HepG2 (cell line): ENCODE measurements around the gene HNRNPC. TPM values are rescaled to one million over a fixed set of nuclear protein-coding genes. Genes with fewer than 3 reads are reported as not detected.

Experiments
- ATAC-seq: fragments of 200-7000 bp; cut with Tn5 transposase; 3 replicates; pipeline ENCODE4 v1.9.1; 2020; ENCODE audit warnings: mild to moderate bottlenecking, moderate library complexity
- BruUV-seq: library from RNA; stranded (reverse); fragments of 400-500 nt; replicated peaks from 2 replicates; lab custom pipeline; 2021; lab: Mats Ljungman, UMichigan
- CTCF ChIA-PET: fragments of 300-600 bp; formaldehyde crosslinking; extraction: SDS; loops from one replicate; lab custom pipeline; 2021; ENCODE audit warnings: low total read pairs, inconsistent platforms, low intra/inter-chr PET ratio; lab: Yijun Ruan, JAX
- POLR2A ChIA-PET: fragments of 350-600 bp; sonication (Branson Sonifier 250); formaldehyde crosslinking; loops from one replicate; lab custom pipeline; 2020; ENCODE audit warnings: antibody characterized with exemption, inconsistent platforms; lab: Yijun Ruan, JAX
- DNase-seq: peaks from one replicate; pipeline ENCODE4 v3.0.0-alpha.2; 2015; ENCODE audit warnings: low spot score
- FAIRE-seq: peaks from 3 replicates; lab custom pipeline; 2011; peaks lifted over from hg19 to GRCh38; lab: Jason Lieb, UNC
- H2AFZ ChIP-seq: one replicate; pipeline ENCODE4 v1.6.1; 2011; ENCODE audit warnings: low read length, inconsistent platforms
- H3K27ac ChIP-seq: fragments of 300-600 bp; 3 replicates; pipeline ENCODE4 v1.8.0; 2011; ENCODE audit warnings: mixed run types, mild to moderate bottlenecking, mixed read lengths, low read length, inconsistent platforms; ENCODE audit not compliant: insufficient read depth; ENCODE audit errors: extremely low read length
- H3K27me3 ChIP-seq, 2 experiments: fragments of 200-600 bp in 1 of 2; 2 replicates in 1 of 2; 3 replicates in 1 of 2; pipeline versions ENCODE4 v1.6.0 to v1.8.0; 2011; ENCODE audit warnings: low read length in 2 of 2, mild to moderate bottlenecking in 2 of 2, moderate library complexity in 2 of 2, inconsistent platforms in 1 of 2; ENCODE audit not compliant: insufficient read depth in 2 of 2, control insufficient read depth in 1 of 2
- H3K36me3 ChIP-seq, 2 experiments: fragments of 200-600 bp in 1 of 2; replicated peaks in 1 of 2; 2 replicates in 1 of 2; 3 replicates in 1 of 2; pipeline versions ENCODE4 v1.5.1 to v1.8.0; 2011; ENCODE audit warnings: low read length in 2 of 2, inconsistent platforms in 1 of 2; ENCODE audit not compliant: insufficient read depth in 2 of 2, control insufficient read depth in 1 of 2
- H3K4me1 ChIP-seq: 2 replicates; pipeline ENCODE4 v1.5.1; 2012; ENCODE audit warnings: low read length, inconsistent platforms; ENCODE audit not compliant: insufficient read depth
- H3K4me2 ChIP-seq: 2 replicates; pipeline ENCODE4 v1.6.0; 2011; ENCODE audit warnings: low read depth, low read length, inconsistent platforms
- H3K4me3 ChIP-seq, 3 experiments: fragments of 200-600 bp in 1 of 3; sonication (generic), shearing (Covaris generic) in 1 of 3; replicated peaks in 1 of 3; 2 replicates each; pipeline ENCODE4 v1.5.1; 2011 to 2016; ENCODE audit warnings: low read length in 3 of 3, inconsistent platforms in 2 of 3, low read depth in 2 of 3, mild to moderate bottlenecking in 2 of 3, control low read depth in 1 of 3, mixed read lengths in 1 of 3; ENCODE audit not compliant: insufficient read depth in 1 of 3
- H3K79me2 ChIP-seq: one replicate; pipeline ENCODE4 v1.6.1; 2011; ENCODE audit warnings: low read length, inconsistent platforms; ENCODE audit not compliant: insufficient read depth
- H3K9ac ChIP-seq: 2 replicates; pipeline ENCODE4 v1.6.0; 2011; ENCODE audit warnings: mild to moderate bottlenecking, low read depth, low read length, inconsistent platforms; ENCODE audit not compliant: insufficient read depth
- H3K9me3 ChIP-seq: 2 replicates; pipeline ENCODE4 v1.5.1; 2012; ENCODE audit warnings: mild to moderate bottlenecking, low read length
- H4K20me1 ChIP-seq: 2 replicates; pipeline ENCODE4 v1.6.0; 2011; ENCODE audit warnings: inconsistent platforms, mild to moderate bottlenecking, low read length, moderate library complexity; ENCODE audit not compliant: insufficient read depth
- ATAD3A ChIP-seq: sonication (generic); formaldehyde crosslinking; IDR thresholded peaks from 2 replicates; pipeline ENCODE4 v1.4.0; 2020; ENCODE audit warnings: missing genetic modification reagents
- GLI4 ChIP-seq: sonication (generic); formaldehyde crosslinking; IDR thresholded peaks from 2 replicates; pipeline ENCODE4 v1.5.1; 2020; ENCODE audit warnings: missing genetic modification reagents, mild to moderate bottlenecking, moderate library complexity, borderline replicate concordance
- KAT7 ChIP-seq: IDR thresholded peaks from 2 replicates; pipeline ENCODE4 v1.6.1; 2018; ENCODE audit warnings: borderline replicate concordance, missing compliant biosample characterization
- NBN ChIP-seq: fragments of 450-650 bp; conservative IDR thresholded peaks from 2 replicates; pipeline ENCODE4 v1.6.1; 2017
- TAF1 ChIP-seq: sonication (generic); formaldehyde crosslinking; IDR thresholded peaks from 2 replicates; pipeline ENCODE4 v1.4.0; 2020; ENCODE audit warnings: missing genetic modification reagents
- ZNF567 ChIP-seq: sonication (generic); formaldehyde crosslinking; IDR thresholded peaks from 2 replicates; pipeline ENCODE4 v1.8.1; 2023; ENCODE audit warnings: mild to moderate bottlenecking, missing genetic modification reagents, borderline replicate concordance
- ZNF703 ChIP-seq: sonication (generic); formaldehyde crosslinking; IDR thresholded peaks from 2 replicates; pipeline ENCODE4 v1.5.1; 2020; ENCODE audit warnings: missing genetic modification reagents, mild to moderate bottlenecking, moderate library complexity, borderline replicate concordance
- WGBS: methylation state at CpG from one replicate; pipeline ENCODE4 v1.1.6; 2017; ENCODE audit warnings: low lambda C conversion rate; 5-methylcytosine and 5-hydroxymethylcytosine counted together
- in situ Hi-C: cut with HindIII; loops from 2 replicates; pipeline ENCODE4 v1.10.0; 2017; ENCODE audit warnings: low pct_unique_long_range_greater_than_20kb; ENCODE audit not compliant: extremely low pct_ligation_motif_present
- intact Hi-C: fragments of 100-400 bp; cut with micrococcal nuclease; formaldehyde crosslinking; loops from one replicate; pipeline ENCODE4 v1.10.0; 2022; ENCODE audit not compliant: unreplicated experiment
- polyA plus RNA-seq, 8 experiments: library from polyadenylated mRNA; depleted of rRNA in 3 of 8; stranded (reverse) in 7 of 8; unstranded in 1 of 8; fragments of >200 nt; fragmentation: Illumina TruSeq in 4 of 8; extraction: Trizol in 4 of 8; gene quantifications; 2 replicates each; pipeline versions ENCODE4 v1.2.1 to v1.2.3, GENCODE V29; 2011 to 2016; ENCODE audit warnings: low read depth in 4 of 8, missing spikeins in 1 of 8, mixed read lengths in 1 of 8; ENCODE audit not compliant: insufficient read depth in 1 of 8
- total RNA-seq, 5 experiments: library from RNA; depleted of rRNA; stranded (reverse); fragments of >200 nt; fragmentation: Illumina TruSeq; extraction: Trizol; gene quantifications; 2 replicates each; pipeline ENCODE4 v1.2.3, GENCODE V29; 2016; ENCODE audit warnings: low read depth in 1 of 5
- TF ChIP-seq, protein P1 (sequence below), 2 experiments: sonication (generic) in 1 of 2; formaldehyde crosslinking in 1 of 2; IDR thresholded peaks; 2 replicates each; pipeline versions ENCODE4 v1.4.0 to v1.6.1; 2018 to 2020; ENCODE audit warnings: missing genetic modification reagents in 2 of 2, borderline replicate concordance in 1 of 2, low read depth in 1 of 2, mild to moderate bottlenecking in 1 of 2, missing biosample characterization in 1 of 2
- TF ChIP-seq, protein P2 (sequence below): sonication (generic); formaldehyde crosslinking; IDR thresholded peaks from 2 replicates; pipeline ENCODE4 v1.5.1; 2020; ENCODE audit warnings: missing genetic modification reagents, mild to moderate bottlenecking, borderline replicate concordance
- TF ChIP-seq, protein P3 (sequence below): IDR thresholded peaks from 2 replicates; pipeline ENCODE4 v1.6.1; 2012; ENCODE audit warnings: low read length, improper control_type of control experiment
- TF ChIP-seq, protein P4 (sequence below), 2 experiments: sonication (generic) in 1 of 2; formaldehyde crosslinking in 1 of 2; IDR thresholded peaks; 2 replicates each; pipeline versions ENCODE4 v1.4.0 to v1.6.1; 2016 to 2020; ENCODE audit warnings: borderline replicate concordance in 1 of 2, low read depth in 1 of 2, mild to moderate bottlenecking in 1 of 2, missing genetic modification reagents in 1 of 2

Gene HNRNPC
- total and polyA plus RNA-seq, 2 of the 13 experiments (the other 11 are each of a cell fraction or from before 2014, with no cell fraction given): 628 to 1,099 TPM

DNA sequence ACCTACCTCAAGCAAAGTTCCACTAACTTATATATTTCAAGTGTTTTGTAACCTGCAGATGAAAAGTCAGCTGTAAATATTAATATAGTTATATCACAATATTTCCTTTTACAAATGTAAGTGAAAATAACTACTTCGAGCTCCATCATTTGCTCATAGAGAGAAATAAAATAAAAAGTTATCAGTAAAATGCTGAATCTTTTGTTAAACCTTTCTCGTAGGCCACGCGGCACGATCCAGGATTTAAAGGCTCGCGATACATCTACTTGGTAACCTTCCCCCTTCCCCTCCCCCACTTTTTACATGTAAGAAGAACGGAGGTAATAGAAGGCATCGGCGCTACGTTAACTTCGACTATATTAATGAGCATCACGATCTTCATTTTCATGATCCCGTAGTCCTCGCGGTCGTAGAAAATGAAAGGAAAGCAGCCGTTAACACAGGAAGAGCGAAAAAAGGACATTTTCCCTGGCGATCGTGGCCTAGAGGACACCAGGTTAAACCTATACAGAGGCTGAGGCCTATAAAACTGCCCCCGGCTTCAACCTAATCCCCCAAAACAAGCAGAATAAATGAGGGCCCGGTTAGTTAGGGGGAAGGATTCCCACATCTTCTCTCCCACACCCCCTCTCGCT, 508 bp downstream of the HNRNPC start:
- DNase-seq (peak; percentile 77), FAIRE-seq (no peak), ATAC-seq (no peak; the same call in 2 of the 3 replicates)
- Histone ChIP-seq H3K36me3 (peaks cover 5 to 32% of the 10 kb centered on the region in 2 experiments), H3K27ac (peak overlapping the region; percentile 91), H4K20me1 (peaks cover 54% of the 10 kb centered on the region), H3K4me3 (peak overlapping the region; percentile 86 to 98 (median 90)), H3K79me2 (peaks cover 60% of the 10 kb centered on the region), H3K9ac (peak overlapping the region; percentile 100), H3K9me3 (no peaks in the 10 kb centered on the region), H3K4me2 (peak overlapping the region; percentile 88), H3K27me3 (peaks cover 0 to 5% of the 10 kb centered on the region in 2 experiments; a peak in 2 of 5 replicates), H3K4me1 (peaks cover 38% of the 10 kb centered on the region), H2AFZ (no peak overlapping the region)
- intact Hi-C loops: loop anchor here (1.0 to 2.0 kb wide), 2 partner anchors 40 to 209 kb away; partner anchors contain the start of gene TOX4
- under 1% methylated on average over 24 of the region's 24 CpGs for WGBS
- BruUV-seq: TSS peak; percentile 60
- in situ Hi-C loops: no loop called here
- ChIA-PET POLR2A (interaction anchor here (1.3 to 6.0 kb wide), 3 partner anchors 9 to 22 kb away, joined by 3 to 68 read pairs (median 3); no protein-coding TSS in a partner anchor), CTCF (no interaction called here)
- TF ChIP-seq KAT7 (CRISPR knock-in tag) (peak; percentile 3; the same call in 1 of the 2 replicates), GLI4 (CRISPR knock-in tag) (0 out of 2 replicates have a peak, but pooled peaks have one; percentile 91), TAF1 (CRISPR knock-in tag) (no peak), ATAD3A (CRISPR knock-in tag) (no peak), NBN (no peak), ZNF703 (no peak; the same call in 1 of the 2 replicates), ZNF567 (CRISPR knock-in tag) (no peak)
- TF ChIP-seq, protein P1, sequence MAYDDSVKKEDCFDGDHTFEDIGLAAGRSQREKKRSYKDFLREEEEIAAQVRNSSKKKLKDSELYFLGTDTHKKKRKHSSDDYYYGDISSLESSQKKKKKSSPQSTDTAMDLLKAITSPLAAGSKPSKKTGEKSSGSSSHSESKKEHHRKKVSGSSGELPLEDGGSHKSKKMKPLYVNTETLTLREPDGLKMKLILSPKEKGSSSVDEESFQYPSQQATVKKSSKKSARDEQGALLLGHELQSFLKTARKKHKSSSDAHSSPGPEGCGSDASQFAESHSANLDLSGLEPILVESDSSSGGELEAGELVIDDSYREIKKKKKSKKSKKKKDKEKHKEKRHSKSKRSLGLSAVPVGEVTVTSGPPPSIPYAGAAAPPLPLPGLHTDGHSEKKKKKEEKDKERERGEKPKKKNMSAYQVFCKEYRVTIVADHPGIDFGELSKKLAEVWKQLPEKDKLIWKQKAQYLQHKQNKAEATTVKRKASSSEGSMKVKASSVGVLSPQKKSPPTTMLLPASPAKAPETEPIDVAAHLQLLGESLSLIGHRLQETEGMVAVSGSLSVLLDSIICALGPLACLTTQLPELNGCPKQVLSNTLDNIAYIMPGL (CRISPR knock-in tag; IDR thresholded peaks at IDR 0.05; ENCODE audit: borderline replicate concordance in 1 of 2, low read depth in 1 of 2): peak in 1 of 2 experiments; percentile 10; a peak in 1 of 4 replicates
- TF ChIP-seq, protein P2, sequence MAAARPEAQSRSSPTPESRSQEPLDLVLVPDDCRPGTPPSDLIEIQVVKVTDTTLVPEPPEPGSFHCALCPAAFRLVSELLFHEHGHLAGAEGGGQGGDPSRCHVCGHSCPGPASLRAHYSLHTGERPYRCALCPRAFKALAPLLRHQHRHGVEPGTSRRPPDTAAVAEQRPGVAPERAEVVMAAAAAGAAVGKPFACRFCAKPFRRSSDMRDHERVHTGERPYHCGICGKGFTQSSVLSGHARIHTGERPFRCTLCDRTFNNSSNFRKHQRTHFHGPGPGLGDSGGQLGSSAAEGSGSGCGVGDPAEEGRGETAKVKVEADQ: 0 out of 2 replicates have a peak, but pooled peaks have one; percentile 52
- TF ChIP-seq, protein P3, sequence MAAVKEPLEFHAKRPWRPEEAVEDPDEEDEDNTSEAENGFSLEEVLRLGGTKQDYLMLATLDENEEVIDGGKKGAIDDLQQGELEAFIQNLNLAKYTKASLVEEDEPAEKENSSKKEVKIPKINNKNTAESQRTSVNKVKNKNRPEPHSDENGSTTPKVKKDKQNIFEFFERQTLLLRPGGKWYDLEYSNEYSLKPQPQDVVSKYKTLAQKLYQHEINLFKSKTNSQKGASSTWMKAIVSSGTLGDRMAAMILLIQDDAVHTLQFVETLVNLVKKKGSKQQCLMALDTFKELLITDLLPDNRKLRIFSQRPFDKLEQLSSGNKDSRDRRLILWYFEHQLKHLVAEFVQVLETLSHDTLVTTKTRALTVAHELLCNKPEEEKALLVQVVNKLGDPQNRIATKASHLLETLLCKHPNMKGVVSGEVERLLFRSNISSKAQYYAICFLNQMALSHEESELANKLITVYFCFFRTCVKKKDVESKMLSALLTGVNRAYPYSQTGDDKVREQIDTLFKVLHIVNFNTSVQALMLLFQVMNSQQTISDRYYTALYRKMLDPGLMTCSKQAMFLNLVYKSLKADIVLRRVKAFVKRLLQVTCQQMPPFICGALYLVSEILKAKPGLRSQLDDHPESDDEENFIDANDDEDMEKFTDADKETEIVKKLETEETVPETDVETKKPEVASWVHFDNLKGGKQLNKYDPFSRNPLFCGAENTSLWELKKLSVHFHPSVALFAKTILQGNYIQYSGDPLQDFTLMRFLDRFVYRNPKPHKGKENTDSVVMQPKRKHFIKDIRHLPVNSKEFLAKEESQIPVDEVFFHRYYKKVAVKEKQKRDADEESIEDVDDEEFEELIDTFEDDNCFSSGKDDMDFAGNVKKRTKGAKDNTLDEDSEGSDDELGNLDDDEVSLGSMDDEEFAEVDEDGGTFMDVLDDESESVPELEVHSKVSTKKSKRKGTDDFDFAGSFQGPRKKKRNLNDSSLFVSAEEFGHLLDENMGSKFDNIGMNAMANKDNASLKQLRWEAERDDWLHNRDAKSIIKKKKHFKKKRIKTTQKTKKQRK: no peak
- TF ChIP-seq, protein P4, sequence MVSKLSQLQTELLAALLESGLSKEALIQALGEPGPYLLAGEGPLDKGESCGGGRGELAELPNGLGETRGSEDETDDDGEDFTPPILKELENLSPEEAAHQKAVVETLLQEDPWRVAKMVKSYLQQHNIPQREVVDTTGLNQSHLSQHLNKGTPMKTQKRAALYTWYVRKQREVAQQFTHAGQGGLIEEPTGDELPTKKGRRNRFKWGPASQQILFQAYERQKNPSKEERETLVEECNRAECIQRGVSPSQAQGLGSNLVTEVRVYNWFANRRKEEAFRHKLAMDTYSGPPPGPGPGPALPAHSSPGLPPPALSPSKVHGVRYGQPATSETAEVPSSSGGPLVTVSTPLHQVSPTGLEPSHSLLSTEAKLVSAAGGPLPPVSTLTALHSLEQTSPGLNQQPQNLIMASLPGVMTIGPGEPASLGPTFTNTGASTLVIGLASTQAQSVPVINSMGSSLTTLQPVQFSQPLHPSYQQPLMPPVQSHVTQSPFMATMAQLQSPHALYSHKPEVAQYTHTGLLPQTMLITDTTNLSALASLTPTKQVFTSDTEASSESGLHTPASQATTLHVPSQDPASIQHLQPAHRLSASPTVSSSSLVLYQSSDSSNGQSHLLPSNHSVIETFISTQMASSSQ (IDR thresholded peaks at IDR 0.05; ENCODE audit: low read depth): no peak
- TF ChIP-seq, protein P4 (CRISPR knock-in tag; IDR thresholded peaks at IDR 0.05; ENCODE audit: borderline replicate concordance): no peak
